Loucy (cell line): ENCODE measurements around the gene ALOX5AP.

Source experiments
- H2AFZ ChIP-seq: fragments of 200-600 bp; sonication (generic); 2 replicates; pipeline ENCODE4 v1.6.0; 2016; ENCODE audit warnings: antibody characterized with exemption, mild to moderate bottlenecking, low read length, moderate library complexity
- H3F3A ChIP-seq: fragments of 200-600 bp; 2 replicates; pipeline ENCODE4 v1.6.0; 2016; ENCODE audit warnings: antibody characterized with exemption, low read depth, mild to moderate bottlenecking
- H3K27me3 ChIP-seq: fragments of 200-600 bp; sonication (generic); 2 replicates; pipeline ENCODE4 v1.6.1; 2014; ENCODE audit warnings: low read length, mild to moderate bottlenecking; ENCODE audit not compliant: insufficient read depth, poor library complexity, severe bottlenecking
- H3K36me3 ChIP-seq: fragments of 200-600 bp; sonication (generic); 2 replicates; pipeline ENCODE4 v1.6.1; 2016; ENCODE audit warnings: low read length; ENCODE audit not compliant: insufficient read depth
- H3K4me1 ChIP-seq: fragments of 200-600 bp; sonication (generic); 2 replicates; pipeline ENCODE4 v1.5.1; 2014; ENCODE audit warnings: low read length, mild to moderate bottlenecking; ENCODE audit not compliant: insufficient read depth, poor library complexity, severe bottlenecking
- H3K4me2 ChIP-seq: fragments of 200-600 bp; sonication (generic); 2 replicates; pipeline ENCODE4 v1.6.0; 2014; ENCODE audit warnings: antibody characterized with exemption, low read length, low read depth, mild to moderate bottlenecking; ENCODE audit not compliant: poor library complexity, severe bottlenecking
- H3K4me3 ChIP-seq: fragments of 200-600 bp; sonication (generic); 2 replicates; pipeline ENCODE4 v1.5.1; 2014; ENCODE audit warnings: low read length, mild to moderate bottlenecking, mixed read lengths; ENCODE audit not compliant: poor library complexity, severe bottlenecking
- H3K79me2 ChIP-seq: fragments of 200-600 bp; sonication (generic); 2 replicates; pipeline ENCODE4 v1.6.1; 2014; ENCODE audit warnings: low read length; ENCODE audit not compliant: insufficient read depth
- H3K9ac ChIP-seq: fragments of 200-600 bp; sonication (generic); 2 replicates; pipeline ENCODE4 v1.6.0; 2014; ENCODE audit warnings: mild to moderate bottlenecking, low read depth, low read length, moderate library complexity; ENCODE audit not compliant: poor library complexity, severe bottlenecking
- H3K9me2 ChIP-seq: fragments of 200-600 bp; sonication (generic); replicated peaks from 2 replicates; pipeline ENCODE4 v1.6.1; 2016; ENCODE audit warnings: low read depth, low read length, mixed read lengths
- H3K9me3 ChIP-seq: fragments of 200-600 bp; sonication (generic); 2 replicates; pipeline ENCODE4 v1.6.1; 2014; ENCODE audit warnings: mild to moderate bottlenecking, antibody characterized with exemption, low read length, low read depth; ENCODE audit not compliant: insufficient read depth
- H4K20me1 ChIP-seq: fragments of 200-600 bp; sonication (generic); 2 replicates; pipeline ENCODE4 v1.6.0; 2014; ENCODE audit warnings: antibody characterized with exemption, low read length, mild to moderate bottlenecking; ENCODE audit not compliant: insufficient read depth, poor library complexity, severe bottlenecking
- CTCF ChIP-seq: fragments of 200-600 bp; sonication (generic); conservative IDR thresholded peaks from 2 replicates; pipeline ENCODE4 v1.5.1; 2014; ENCODE audit warnings: mild to moderate bottlenecking, antibody characterized with exemption, low read length
- EZH2phosphoT487 ChIP-seq: fragments of 200-600 bp; IDR thresholded peaks from 2 replicates; pipeline ENCODE4 v1.6.1; 2018; ENCODE audit warnings: antibody characterized with exemption, mild to moderate bottlenecking, moderate library complexity, borderline replicate concordance

ALOX5AP gene

GRCh38 chr13:30800107-30800506 lies 64.8 kb downstream of the ALOX5AP start:
- H3K9me2 ChIP-seq: no peaks in the 10 kb centered on the region
- no peak overlapping the region for H3K9ac ChIP-seq
- no peaks in the 10 kb centered on the region for H3K9me3 ChIP-seq
- H3K4me1 ChIP-seq: peaks cover 24% of the 10 kb centered on the region
- H3K4me2 ChIP-seq: no peak overlapping the region
- H4K20me1 ChIP-seq: no peaks in the 10 kb centered on the region
- TF ChIP-seq CTCF: no peak
- no peak for TF ChIP-seq EZH2phosphoT487
- H3F3A ChIP-seq: no peaks in the 10 kb centered on the region
- H3K27me3 ChIP-seq: no peaks in the 10 kb centered on the region
- H3K36me3 ChIP-seq: no peaks in the 10 kb centered on the region
- H3K4me3 ChIP-seq: no peak overlapping the region
- H3K79me2 ChIP-seq: no peaks in the 10 kb centered on the region
- no peak overlapping the region for H2AFZ ChIP-seq

- Histone ChIP-seq H3K27me3 (no peaks in the 10 kb centered on the region), H4K20me1 (no peaks in the 10 kb centered on the region), H3K79me2 (no peaks in the 10 kb centered on the region), H3K4me2 (peak overlapping the region; percentile 12), H3K4me1 (peaks cover 7% of the 10 kb centered on the region), H3K36me3 (no peaks in the 10 kb centered on the region), H3K9me2 (no peaks in the 10 kb centered on the region), H3K9ac (no peak overlapping the region), H3K4me3 (no peak overlapping the region), H2AFZ (peak overlapping the region; percentile 59), H3F3A (no peaks in the 10 kb centered on the region), H3K9me3 (no peaks in the 10 kb centered on the region)
- TF ChIP-seq CTCF (no peak), EZH2phosphoT487 (no peak)
These were observed 67.2 kb downstream of the ALOX5AP start for GRCh38 chr13:30802501-30802900.

- Histone ChIP-seq H3K4me3 (no peak overlapping the region), H3K4me2 (peak overlapping the region; percentile 12)
These were observed 67.7 kb downstream of the ALOX5AP start for GRCh38 chr13:30802953-30803478.

More at GRCh38 chr13:30802953-30803478, 67.7 kb downstream of the ALOX5AP start:
- Histone ChIP-seq H3F3A (no peaks in the 10 kb centered on the region), H2AFZ (peak overlapping the region; percentile 59), H3K9ac (no peak overlapping the region), H3K9me3 (no peaks in the 10 kb centered on the region), H4K20me1 (no peaks in the 10 kb centered on the region), H3K4me1 (peaks cover 7% of the 10 kb centered on the region), H3K9me2 (no peaks in the 10 kb centered on the region), H3K79me2 (no peaks in the 10 kb centered on the region), H3K36me3 (no peaks in the 10 kb centered on the region), H3K27me3 (no peaks in the 10 kb centered on the region)
- TF ChIP-seq EZH2phosphoT487 (no peak), CTCF (peak; percentile 93)
